C4-2B (cell line): Measurements from ENCODE around the gene CRIP2.
A peak's percentile ranks its signal among the peaks of the same experiment; 100 is the strongest.

ENCODE experiments used
- H3K27ac ChIP-seq: fragments of 450-650 bp; 2 replicates; pipeline ENCODE4 v1.5.1; 2017
- ZFX ChIP-seq: fragments of 450-650 bp; IDR thresholded peaks from 2 replicates; pipeline ENCODE4 v1.6.1; 2017
- TF ChIP-seq, protein P1 (sequence below): fragments of 450-650 bp; conservative IDR thresholded peaks from 2 replicates; pipeline ENCODE4 v1.5.1; 2017; ENCODE audit warnings: mild to moderate bottlenecking

The CRIP2 gene

DNA sequence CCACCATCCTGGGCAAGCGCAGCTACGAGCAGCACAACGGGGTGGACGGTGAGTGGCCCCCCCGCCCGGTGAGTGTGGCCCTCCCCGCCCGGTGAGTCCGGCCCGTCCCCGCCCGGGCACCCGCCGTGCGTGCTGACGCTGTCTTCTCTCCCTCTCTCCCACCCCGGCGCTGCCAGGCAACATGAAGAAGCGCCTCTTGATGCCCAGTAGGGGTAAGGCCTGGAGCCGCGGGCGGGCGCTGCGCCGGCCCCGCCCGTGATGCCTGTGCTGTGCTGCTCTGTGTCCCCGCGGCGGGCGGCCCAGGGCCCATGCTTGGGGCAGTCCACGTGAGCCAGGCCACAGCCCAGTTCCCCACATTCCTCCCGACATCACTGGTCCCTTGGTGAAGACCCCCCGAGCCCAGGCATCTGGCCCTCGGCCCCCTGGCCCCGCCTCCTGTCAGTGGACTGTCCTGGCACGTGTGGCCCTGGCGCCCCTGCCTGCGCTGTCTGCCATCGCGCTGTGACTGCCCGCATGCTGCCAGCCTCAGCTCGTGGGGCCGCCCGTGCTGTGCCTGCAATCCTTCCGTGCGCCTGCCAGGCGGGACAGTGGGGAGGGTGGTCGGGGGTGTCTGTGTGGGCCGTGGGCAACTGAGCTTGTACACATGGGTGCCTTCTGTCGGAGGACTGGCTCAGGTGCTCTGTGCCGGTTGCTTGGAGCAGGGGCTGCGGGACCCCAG is 7.9 kb upstream of the CRIP2 start:
- TF ChIP-seq ZFX, result peak; percentile 48; the same call in 1 of the 2 replicates
- TF ChIP-seq, protein P1, sequence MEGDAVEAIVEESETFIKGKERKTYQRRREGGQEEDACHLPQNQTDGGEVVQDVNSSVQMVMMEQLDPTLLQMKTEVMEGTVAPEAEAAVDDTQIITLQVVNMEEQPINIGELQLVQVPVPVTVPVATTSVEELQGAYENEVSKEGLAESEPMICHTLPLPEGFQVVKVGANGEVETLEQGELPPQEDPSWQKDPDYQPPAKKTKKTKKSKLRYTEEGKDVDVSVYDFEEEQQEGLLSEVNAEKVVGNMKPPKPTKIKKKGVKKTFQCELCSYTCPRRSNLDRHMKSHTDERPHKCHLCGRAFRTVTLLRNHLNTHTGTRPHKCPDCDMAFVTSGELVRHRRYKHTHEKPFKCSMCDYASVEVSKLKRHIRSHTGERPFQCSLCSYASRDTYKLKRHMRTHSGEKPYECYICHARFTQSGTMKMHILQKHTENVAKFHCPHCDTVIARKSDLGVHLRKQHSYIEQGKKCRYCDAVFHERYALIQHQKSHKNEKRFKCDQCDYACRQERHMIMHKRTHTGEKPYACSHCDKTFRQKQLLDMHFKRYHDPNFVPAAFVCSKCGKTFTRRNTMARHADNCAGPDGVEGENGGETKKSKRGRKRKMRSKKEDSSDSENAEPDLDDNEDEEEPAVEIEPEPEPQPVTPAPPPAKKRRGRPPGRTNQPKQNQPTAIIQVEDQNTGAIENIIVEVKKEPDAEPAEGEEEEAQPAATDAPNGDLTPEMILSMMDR, result no peak
- H3K27ac ChIP-seq, result peak overlapping the region; percentile 91

DNA sequence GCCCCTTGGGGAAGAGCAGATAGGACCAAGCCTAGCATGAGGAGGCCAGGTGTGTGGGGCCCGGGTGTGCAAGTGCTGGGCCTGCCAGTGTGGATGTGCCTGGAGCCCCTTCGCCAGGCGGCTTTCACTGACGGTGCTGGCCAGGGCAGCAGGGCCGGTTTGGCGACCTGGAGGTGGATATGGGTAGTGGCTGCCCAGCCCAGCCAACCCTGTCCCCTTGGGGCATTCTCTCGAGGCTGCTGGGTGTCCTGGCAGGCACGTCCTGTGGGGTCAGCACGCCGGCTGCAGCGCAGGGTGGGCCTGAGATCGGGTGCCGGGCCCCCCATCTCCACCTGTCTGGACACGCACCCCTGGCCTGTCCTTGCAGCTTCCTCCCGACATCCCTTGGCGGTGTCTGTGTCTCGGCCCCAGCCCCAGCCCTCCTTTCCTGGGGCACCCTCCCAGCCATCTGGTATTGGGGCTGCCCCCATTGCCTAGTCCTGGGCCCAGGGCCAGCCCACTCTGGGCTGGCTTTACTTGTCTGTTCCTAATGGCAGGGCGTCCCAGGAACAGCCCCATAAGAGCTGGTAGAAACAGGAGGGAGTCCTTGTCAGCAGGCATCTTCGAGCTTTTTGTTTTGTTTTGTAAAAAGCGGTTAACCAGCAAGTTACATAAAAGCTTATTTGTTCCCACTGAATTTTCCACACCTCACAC is 7.2 kb upstream of the CRIP2 start:
- TF ChIP-seq, protein P1, result no peak
- 0 out of 2 replicates have a peak, but pooled peaks have one; percentile 5 for TF ChIP-seq ZFX
- peak overlapping the region; percentile 91 for H3K27ac ChIP-seq

DNA sequence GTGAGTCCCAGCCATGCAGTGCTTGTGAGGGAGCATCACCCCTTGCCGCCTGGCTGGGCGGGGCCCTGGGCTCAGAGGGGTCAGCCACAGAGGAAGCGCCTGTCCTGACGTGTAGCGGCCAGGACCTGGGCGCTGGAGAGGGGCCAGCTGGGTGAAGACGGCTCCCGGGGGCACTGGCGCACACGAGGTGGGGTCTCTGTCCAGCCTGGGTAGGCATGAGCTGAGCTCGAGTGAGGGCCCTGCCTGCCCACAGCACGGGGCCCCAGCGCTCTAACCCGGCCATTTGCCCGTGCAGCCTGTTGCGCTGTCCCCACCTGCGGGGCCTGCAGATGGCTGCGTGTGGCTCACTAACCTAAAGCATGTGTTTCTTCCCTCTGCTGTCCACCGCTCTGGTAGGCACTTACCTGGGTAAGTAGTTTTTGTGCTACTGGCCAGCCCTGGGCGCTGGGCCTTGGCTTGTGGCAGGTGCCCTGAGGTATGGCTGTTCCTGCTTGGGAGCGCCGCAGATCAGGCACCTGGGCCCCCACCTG is 6.6 kb upstream of the CRIP2 start:
- H3K27ac ChIP-seq, result peak overlapping the region; percentile 91
- TF ChIP-seq, protein P1, result no peak
- TF ChIP-seq ZFX, result no peak

DNA sequence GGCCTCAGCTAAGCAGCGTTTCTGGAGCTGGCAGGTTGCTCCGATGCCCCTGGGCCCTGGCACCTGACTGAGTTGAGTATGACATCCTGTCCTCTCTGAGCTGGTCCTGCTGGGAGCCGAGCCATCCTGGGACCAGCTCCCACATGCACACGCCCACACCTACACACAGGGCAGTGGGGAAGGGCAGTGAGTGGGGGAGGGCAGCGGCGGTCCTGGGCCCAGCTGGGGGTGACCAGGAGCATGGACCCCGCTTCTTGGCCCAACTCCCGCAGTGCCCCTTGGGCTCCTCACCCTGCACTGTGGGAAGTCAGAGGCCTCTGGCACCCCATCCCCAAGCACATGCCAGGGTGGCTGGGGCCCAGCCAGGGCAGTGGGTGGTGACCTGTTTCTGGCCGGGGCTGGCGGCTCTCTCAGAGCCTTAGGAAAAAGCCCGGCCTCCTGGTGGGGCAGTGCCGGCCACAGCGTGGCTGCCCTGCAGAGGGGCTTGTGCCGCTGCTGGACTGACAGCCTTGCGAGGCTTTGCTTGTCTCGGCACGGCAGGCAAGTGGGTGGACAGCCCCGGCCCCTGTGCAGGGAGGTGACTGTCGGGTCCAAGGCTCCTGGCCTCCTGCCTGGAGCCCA is 5.9 kb upstream of the CRIP2 start:
- TF ChIP-seq ZFX, result no peak
- TF ChIP-seq, protein P1, result no peak
- peak overlapping the region; percentile 91 for H3K27ac ChIP-seq

DNA sequence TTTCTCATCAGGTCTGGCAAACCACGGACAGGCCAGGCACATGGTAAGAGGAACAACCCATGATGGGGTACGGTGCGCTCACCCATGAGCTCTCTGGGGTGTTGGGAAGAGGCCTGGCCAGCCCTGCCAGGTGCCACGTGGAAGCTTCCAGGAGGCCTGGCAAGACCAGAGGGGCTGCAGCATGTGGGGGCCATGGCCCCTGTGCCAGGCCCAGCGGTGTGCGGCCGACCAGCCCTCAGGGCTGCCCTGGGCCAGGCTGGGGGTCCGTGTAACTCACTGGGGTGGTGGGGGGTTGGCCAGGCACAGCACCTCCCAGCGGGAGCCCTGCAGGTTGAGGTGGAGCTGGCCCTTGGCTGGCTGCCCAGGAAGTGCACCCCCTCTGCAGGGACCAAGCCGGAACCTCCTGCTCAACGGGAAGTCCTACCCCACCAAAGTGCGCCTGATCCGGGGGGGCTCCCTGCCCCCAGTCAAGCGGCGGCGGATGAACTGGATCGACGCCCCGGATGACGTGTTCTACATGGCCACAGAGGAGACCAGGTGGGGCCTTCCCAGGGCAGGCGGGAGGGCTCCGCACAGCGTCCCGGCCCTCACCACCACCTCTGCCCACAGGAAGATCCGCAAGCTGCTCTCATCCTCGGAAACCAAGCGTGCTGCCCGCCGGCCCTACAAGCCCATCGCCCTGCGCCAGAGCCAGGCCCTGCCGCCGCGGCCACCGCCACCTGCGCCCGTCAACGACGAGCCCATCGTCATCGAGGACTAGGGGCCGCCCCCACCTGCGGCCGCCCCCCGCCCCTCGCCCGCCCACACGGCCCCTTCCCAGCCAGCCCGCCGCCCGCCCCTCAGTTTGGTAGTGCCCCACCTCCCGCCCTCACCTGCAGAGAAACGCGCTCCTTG is 4.9 kb upstream of the CRIP2 start:
- peak overlapping the region; percentile 91 for H3K27ac ChIP-seq
- TF ChIP-seq, protein P1, result no peak
- TF ChIP-seq ZFX, result no peak

DNA sequence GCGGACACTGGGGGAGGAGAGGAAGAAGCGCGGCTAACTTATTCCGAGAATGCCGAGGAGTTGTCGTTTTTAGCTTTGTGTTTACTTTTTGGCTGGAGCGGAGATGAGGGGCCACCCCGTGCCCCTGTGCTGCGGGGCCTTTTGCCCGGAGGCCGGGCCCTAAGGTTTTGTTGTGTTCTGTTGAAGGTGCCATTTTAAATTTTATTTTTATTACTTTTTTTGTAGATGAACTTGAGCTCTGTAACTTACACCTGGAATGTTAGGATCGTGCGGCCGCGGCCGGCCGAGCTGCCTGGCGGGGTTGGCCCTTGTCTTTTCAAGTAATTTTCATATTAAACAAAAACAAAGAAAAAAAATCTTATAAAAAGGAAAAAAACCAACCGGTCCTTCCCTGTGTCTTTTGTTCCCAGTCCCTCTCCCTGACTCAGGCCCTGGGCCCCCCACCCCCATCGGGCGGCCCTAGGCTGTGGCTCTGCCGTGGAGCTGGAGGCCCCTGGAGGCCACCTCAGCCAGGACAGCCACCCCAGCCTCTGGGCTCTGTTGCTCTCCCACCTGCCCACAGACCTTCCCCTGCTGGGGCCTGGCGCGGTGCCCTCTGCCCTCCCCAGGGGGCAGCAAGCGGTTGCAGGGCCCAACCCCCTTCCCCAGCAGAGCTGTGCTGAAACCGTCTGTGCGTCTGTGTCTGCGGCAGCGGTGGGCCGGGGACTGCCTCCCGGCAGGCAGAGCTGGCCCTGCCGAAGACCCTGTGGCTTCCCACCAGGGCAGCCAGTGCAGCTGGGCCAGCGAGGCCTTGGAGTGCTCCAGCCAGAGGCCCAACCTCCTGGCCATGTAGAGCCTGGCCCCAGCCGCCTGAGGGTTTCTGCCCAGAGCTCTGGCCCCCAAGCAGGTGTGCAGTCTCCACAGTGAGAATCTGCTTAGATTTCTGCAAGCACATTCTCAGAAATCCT is 4.0 kb upstream of the CRIP2 start:
- TF ChIP-seq ZFX, result no peak
- TF ChIP-seq, protein P1, result no peak
- H3K27ac ChIP-seq, result 0 out of 2 replicates have a peak overlapping the region, but pooled peaks have one; percentile 3
